COLO829 (cell line): ENCODE results near the gene KCNK17.
A peak's percentile ranks its signal among the peaks of the same experiment; 100 is the strongest.

ENCODE experiments used
- DNase-seq: peaks from one replicate; pipeline ENCODE4 v3.0.0; 2012; ENCODE audit warnings: low spot score

The KCNK17 gene

DNA sequence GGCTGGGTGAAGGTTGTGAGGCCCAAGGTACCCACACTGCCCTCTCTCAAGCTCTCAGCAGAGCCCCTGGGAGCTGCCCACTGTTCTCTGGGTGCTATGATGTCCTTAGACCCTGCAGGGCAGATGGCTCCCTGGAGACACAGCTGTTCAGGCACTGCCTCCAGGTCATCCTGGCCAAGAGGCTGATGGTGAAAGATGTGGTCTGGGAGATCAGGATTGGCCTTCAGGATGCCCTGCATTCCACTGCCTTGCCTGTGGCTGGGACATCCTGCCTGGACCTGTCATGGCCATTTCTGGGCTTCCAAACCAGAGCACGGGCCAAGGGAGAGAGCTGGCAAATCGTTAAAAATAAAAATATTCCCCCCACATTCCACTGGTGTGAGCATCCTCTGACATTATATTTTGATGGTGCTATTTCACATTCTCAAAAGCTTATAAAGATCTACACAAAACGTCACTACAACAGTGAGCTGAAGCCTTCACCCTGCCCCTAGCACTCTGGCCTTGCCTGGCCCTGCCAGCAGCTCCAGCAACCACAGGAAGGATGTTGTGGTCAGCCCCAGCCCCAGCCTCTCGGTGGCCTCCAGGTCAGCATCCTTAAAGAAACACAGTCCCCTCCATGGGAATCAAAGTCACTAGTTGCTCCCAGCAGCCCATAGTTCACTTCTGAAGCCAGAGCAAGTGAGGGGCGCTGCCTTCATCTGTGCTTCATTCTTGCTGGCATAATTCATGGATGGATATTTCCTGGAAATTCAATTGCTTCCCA, 21.7 kb upstream of the KCNK17 start:
- DNase-seq, result no peak

DNA sequence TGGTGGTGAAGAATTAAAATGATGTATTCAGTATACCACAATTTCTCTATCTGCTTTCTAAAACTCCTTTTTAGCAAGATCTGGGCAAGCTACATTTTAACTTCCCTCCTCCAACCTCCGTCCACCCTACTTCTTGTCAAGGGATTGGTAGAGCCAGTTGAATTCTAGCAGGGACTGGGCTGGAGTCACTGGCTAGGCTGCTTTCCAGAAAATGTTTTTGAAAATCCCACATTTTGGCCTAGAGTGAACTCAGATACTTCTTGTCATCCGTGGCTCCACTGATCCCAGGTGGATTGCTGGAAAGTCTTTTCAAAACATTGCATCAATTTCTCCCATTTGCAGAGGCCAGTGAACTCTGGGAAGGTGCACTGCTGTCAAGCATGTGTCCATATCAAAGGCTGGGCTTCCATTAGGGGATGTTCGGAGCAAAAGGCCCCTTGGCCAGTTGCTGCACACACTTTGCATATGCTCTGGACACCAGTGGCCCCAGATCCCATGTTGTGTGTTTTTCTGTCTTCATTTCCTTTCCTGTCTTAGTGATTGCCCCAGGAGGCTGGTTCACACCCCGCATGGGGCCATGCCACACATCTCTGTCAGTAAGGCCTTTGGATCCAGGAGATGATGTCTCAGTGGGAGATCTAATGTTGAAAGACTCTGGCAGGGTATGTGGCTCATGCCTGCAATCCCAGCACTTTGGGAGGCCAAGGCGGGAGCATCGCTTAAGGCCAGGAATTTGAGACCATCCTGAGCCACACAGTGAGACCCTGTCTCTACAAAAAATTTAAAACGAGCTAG, 19.6 kb upstream of the KCNK17 start:
- DNase-seq, result no peak

DNA sequence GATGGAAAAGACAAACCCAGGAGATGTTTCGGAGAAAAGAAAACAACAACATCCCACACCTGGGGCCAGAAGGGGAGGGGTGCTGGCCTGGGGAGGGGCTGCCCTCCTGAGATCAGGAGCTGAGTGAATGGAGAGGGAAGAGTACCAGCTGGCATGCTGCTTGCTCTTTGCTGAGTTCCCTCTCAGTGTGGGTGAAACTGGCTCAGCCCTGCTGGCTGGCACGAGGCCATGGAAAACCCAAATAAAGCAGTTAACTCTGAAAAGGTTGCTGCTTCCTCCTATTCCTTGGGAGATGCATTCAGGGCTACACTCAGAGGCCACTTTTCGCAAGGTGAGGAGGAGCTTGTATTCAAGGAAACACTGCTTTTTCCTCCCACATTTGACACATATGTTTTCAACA, 16.3 kb upstream of the KCNK17 start:
- DNase-seq, result no peak

DNA sequence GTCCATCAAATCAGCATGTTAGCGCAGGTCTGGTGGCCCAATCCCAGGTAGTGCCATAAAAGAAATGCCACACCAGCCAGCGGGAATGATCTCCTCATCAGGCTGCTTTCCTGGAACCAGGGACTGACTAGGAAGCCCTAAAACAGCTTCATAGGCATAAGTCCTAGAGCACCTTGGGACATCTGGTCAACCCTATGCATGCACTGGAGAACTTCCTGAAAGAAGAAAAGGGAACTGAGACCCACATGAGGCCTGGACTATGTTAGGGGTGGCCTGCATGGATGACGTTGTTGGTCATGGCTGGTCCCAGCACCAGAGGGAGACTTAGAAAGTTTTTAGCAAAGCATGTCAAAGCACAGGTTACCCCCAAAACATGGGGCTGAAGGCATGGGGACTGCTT, 15.8 kb upstream of the KCNK17 start:
- no peak for DNase-seq

DNA sequence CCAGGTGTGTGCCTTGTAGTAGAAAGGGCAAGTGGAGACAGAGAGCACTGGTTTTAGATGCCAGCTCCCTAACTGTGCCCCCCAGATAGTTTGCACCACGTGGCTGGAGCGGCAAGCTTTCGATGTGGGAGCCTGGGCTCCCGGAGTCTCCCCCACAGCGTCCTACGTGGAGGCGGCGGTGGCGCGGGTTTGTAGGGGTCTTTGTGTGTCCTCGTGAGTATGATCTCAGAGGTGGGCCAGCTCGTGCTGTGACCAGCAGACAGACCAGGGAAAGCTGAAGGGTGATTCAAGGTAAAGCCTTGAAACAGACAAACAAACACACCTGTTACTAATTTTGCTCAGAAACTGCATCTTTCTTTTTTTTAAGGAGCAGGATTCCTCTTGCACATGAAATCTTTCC, 13.8 kb upstream of the KCNK17 start:
- DNase-seq, result no peak

DNA sequence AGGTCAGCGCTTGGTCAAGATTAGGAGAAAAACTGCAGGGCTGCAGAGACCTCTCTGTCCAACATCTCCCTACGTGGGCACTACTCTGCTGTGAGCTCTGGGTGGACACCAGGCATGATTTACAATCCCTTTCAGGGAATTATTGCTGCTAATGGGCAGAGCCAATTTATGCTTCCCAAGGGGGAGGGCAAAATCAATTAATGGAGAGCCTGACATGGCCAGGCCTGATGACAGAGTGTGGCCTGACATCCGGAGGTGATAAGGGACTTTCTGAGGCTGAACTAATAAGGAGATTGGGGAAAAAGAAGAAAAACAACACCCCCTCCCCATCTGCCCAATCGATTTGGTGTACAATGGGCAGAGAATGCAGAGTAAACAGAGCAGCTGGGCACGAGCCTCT, 13.3 kb upstream of the KCNK17 start:
- DNase-seq, result no peak

DNA sequence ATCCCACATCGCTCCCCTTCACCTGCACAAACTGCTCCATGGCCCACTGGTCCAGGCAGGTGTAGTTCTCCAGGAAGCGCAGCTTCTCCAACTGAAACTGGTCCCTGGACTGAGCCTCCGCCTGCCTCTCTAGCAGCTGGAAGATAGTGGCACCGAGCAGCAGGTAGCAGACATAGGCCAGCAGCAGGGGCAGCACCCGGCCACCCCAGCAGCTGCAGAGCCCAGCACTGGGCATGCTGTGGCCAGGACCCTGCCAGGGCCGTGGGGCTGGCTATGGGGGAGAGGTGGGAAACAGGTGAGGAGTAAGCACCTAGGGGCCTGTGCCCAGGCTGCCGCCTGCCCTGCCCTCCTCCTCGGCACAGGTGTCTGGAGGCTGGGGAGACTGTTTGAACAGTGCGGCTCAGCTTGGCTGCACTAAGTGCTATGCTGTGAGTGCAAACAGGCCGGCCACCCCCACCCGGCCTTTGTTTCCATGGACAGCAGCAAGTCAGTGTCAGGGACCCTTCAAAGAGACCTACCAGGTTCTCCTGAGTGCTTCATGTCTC, 8.2 kb upstream of the KCNK17 start, which contains the start of gene KCNK16:
Gene KCNK16 (minus strand): TSS at position 397 of the 545 bp plus-strand sequence. CDS start 162 bp downstream, at position 235.
- no peak for DNase-seq

DNA sequence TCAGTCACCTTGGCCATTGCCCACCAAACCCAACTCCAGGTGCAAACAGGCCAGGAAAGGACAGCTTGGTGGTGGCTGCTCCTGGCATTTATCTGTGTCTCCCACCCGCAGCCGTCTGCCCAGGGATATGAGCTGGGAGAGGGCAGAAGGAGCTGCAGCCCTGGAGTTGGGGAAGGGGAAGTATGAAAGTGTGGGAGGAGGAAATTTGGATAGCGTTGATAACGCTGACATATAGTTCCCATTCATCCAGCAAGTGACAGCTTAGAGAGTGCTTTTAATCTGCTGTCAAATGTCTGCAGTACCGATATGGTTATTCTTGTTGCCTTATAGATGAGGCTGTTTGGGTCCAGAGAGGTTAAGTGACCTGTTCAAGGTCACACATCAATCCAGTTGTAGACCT, 7.5 kb upstream of the KCNK17 start:
- no peak for DNase-seq

DNA sequence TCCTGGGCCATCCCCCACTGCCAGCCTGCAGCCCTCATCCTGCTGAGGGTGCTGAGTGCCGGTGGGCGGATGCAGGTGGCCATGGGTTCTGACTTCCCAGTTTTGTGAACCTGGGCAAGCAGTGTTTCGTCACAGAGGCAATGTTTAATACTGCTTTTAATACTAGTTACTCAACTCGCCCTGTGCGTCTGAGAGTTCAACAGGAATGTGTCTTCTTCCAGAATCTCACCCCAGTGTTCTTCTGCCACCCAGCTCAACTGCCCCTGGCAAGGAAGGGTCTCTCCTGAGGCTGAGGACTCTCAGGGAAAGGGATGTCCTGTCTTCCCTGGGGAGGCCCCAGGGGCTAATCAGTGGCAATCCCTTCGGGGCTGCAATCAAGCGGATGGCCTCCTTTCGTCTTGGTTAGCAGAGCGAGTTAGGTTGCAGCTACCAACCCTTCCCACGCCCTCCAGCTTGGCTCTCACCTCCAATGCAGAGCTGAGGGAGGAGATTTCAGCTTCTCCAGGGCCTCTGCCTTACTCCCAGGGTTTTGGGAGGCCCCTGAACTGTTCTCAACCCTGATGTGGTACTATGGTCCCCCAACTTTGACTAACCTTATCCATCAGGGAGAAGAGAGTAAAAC, 6.3 kb upstream of the KCNK17 start:
- DNase-seq, result no peak

DNA sequence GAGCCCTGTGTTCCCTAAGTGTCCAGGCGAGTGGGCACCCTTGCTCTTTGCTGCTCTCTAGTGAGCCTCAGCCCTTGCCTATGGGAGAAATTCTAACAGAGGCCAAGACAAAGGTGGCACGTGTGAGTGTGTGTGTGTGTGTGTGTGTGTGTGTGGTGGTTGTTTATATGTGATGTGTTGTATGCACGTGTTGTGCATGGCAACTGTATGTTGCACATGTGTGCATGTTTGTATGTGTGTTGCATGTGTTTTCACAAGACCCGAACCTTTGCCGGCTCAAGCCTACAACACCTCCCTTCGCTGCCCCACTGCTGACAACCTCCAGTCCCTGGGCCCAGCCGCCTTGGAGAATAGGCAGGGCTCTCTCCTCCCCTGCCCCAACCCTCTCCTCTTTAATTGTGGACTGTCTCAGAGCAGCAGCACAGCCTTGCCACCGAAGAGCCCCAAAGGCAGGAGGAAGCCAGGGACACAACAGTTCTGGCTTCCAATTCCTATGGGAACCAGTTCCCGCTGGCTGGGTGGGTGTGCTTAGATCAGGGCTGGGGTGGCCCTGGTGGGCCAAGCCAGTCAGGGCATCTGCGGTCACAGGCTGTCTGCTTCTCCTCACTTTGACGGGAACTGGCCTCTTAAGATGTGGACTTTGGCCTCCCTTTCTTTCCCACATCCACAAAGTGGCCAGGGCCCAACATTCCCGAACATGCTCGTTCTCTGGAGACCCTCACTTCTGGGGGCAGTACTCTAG, 5.6 kb upstream of the KCNK17 start:
- no peak for DNase-seq

DNA sequence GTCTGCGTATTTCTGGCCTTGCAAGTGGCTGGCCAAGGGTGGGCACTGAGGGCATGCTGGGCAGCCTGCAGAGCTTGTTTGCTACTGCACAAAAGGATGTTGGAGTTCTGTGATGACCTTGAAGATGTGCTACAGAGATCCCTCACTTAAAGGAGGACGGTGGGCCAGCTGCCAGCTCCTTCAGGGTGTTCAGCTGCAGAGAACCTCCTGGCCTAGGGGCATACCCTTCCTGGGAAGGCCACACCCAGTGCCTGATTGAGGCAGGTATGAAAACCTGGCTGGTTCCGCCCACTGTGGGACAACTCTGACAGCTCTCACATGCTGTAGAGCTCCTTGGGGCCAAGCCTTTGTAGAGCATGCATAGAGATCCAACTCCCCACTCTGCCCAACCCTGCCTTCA, 3.0 kb upstream of the KCNK17 start:
- no peak for DNase-seq

DNA sequence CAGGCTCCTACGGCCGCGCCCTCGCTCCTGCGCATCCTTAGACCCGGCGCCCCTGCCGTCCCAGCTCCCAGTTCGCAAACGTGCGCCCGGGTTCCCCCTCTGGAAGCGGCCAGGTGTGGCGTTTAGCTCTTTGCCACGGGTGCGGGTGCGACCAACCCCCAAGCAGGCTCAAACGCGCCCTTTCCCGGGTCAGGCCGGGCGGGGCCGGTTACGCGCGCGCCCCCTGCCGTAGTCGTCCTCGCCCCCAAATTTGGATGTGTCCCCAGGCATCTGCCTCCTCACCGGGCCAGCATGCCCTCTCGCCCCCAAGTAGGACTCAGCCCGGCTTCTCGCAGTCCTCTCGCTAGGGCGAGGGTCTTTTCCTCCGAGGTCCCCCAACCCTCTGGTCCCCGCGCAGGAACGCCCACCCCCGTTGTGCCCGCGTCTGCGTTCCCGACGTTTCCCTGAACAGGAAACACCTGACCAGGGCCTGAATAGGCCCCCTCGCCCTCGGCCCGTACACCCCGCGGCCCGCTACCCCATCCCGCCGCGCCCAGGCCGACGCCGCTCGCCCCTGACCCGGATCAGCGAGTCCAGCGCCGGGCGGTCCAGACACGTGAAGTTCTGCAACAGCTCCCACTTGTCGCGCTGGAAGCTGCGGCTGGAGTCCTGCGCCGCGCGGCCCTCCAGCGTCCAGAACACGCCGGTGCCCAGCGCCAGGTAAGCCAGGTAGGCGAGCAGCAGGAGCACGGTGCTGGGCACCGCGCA, 520 bp downstream of the KCNK17 start:
- no peak for DNase-seq

DNA sequence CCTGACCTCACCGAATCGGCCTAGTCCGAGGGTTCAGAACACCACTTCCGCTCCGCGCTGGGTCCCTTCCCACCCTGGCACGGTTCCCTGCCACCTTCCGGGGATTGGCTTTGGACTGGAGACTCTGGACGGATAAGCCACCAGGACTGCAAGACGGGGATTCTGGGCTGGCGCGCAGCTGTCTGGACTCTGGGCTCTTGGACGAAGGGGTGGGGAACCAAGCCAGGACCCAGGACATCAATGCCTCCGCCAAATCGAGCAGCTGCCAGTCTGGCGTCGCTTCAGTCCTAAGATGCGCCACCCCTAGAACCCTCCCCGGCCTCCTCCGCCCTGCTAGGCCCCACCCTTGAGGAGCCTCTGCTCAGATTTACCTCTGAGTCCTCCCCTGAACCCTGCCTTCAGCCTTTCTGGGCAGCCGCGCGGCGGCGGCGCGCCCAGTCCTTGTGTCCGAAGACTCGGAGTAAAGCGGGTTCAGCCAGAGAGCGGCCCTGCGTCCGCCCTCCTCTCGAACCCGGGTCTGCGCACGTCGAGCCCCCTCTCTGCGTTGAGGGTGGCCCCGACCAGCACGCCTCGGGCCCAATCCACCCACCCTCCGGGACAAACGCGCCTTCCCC, 1.2 kb downstream of the KCNK17 start:
- DNase-seq, result no peak

DNA sequence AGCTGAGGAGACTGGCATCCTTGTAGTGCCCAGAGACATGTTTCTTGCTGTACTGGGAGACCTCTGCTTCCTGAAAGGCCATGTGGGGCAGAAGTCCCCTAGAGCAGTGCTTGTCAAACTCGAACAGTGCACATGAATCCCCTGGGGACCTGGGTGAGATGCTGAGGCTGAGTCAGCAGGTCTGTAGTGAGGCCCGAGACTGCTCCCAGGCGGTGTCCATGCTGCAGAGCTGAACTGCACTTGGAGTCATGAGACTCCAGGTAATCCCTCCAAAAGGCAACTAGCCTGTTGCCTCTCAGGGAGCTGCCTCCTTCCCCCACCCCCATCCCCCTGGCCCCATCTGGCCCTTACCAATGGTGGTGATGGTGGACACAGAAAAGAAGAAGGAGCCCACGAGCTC, 3.7 kb downstream of the KCNK17 start:
- DNase-seq, result no peak

DNA sequence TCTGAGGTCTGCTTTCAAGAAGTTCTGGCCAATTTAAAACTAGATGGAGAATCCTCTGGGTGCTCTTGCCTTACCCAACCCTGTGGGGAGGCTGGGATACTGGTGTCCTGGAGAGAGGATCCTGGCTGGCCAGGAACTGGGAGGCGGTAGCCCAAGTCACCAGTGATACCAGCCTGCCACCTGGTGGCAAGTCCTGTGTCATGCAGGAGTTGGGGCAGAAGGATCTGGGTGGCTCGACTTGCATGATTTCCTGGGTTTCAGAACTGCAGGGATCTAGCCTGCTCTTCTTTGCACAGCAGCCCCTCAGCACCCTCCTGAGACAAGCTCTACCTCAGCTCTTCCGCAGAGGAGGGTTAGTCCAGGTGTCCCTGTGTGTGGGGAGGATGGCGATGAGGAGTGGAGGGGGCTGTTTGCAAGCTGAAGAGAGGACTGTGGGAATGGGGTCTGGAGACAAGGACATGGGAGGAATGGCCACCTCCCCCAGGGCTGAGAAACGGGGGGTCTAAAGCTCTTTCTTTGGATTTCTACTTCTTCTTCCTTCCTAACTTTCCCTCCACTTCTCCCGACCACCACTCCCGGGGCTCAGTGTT, 4.2 kb downstream of the KCNK17 start:
- DNase-seq, result peak; percentile 85

DNA sequence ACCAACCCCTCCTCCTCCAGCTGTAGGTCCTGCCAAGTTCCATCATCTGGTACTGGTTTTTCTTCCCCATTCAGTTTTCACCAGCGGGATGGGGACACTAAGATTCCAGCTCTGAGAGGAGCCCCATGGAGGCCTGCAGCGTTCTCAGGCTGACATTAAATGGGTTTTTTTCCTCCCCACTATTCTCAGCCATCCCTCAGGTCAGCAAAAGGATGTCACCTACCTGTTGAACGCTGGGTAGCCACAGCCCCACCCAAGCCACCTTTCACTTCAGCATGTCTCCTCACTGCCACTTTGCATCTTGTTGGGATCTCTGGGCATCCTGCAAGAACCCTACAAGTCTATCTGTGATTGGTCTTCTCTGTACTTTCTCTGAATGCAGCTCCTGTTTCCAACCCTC, 6.8 kb downstream of the KCNK17 start:
- DNase-seq, result no peak

DNA sequence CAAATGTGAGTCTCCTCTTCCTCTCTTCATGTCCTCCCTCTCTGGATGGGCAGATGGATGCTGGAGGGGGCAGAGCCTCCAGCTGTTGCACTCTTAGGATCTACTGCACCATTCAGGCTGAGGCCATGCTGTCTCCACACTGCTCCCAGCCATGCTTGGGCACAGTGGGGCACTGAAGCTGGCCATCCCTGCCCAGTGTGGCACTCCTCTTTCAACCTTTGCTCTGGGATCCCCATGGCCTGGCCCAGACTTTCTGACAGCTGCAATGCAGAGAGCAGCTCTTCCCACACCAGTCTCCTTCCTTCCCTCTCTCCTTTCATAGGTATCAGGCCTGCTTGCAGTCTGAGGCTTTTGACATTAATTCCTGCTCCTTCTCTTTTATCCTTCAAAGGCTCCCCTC, 9.3 kb downstream of the KCNK17 start:
- no peak for DNase-seq

DNA sequence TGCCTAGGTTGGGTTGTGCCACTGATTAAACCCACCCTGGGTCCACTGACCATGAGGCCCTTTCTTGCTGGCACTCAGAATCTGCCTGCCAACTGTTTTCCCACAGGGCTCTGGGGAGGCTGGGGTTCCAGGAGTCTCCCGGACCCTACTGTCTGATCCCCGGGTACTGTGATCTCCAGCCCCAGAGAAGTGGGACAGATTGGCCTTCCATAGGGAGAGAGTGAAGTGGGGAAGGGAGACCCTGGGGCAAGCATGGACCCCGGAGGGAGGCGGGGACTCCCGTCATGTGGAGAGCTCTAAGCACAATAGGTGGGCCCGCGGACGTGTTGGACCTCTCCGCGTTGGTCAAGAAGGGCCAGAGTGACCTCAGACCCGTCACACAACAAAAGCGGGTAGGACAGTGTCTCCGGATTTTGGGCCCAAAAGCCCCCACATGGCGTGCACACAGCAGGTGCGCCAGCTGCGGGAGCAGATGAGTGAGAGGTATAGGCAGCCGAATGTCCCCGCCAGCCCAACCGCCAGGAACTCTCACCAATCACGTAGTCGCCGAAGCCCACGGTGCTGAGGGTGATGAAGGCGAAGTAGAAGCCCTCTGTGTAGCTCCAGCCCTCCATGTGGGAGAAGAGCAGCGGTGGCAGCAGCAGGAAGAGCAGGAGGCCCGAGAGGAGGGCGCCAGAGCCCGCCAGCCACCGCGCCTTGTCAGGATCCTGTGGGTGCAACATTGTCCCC, 10.6 kb downstream of the KCNK17 start:
- no peak for DNase-seq

DNA sequence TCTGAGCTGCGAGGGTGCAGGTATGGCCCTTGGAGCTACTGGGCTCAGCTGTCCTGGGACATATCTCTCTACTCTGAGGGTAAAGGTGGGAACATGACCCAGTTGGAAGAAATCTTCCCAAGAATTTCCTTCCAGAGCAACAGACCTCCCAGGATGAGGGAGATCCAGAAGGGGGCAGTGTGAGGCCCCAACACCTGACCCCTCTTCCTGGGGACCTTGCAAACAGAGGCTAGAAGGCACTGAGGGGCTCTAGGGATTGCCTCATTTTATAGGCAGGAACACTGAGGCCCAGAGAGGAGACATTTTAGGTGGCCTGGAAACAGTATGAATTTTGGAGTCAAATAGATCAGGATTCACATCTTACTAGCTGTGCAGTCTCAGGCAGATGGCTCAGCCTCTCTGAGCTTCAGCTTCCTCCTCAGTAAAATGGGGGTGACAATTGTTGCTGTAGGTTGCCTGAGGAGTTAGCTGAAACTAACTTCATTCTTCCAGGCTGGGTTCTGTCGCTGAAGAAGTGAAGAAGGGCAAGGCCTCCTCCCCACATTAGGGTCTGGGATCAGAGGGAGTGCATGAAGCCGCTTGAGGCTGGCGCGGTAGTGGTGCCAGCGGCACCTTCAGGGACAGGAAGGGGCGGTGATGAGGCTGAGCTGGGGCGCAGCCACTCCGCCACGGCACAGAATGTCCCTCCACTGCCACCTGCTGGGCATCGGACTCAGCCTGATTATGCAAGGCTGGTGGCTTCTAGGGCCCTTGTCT, 11.4 kb downstream of the KCNK17 start:
- peak; percentile 85 for DNase-seq
